ENCODE measurements around the gene LSM2.

Gene LSM2

GRCh38 chr6:31776989-31777666 lies 29.6 kb downstream of the LSM2 start, which contains the start of gene VWA7:
Gene VWA7 (minus strand): TSS chr6:31777328. CDS start chr6:31776779, 549 bp downstream.
- peak; percentile 73 to 85 for DNase-seq (ENCODE audit: low read depth in 2 of 2)
- H3K4me3 ChIP-seq (replicated peaks in 1 of 2; ENCODE audit: low read depth in 2 of 2, low read length in 2 of 2) = no peak within 1 kb of the TSS
- TF ChIP-seq CTCF (IDR thresholded peaks at IDR 0.05; ENCODE audit: low read depth, low read length) = no peak

- no peak overlapping the region for H3K4me3 ChIP-seq (replicated peaks in 1 of 2; ENCODE audit: low read depth in 2 of 2, low read length in 2 of 2)
- TF ChIP-seq CTCF (IDR thresholded peaks at IDR 0.05; ENCODE audit: low read depth, low read length) = no peak
- DNase-seq (ENCODE audit: low read depth in 2 of 2) = peak in 1 of 2 donors; percentile 5
Measured at GRCh38 chr6:31776485-31776988, 30.2 kb downstream of the LSM2 start.

- DNase-seq (ENCODE audit: low read depth in 2 of 2) = no peak
- no peak for TF ChIP-seq CTCF (IDR thresholded peaks at IDR 0.05; ENCODE audit: low read depth, low read length)
- no peak overlapping the region for H3K4me3 ChIP-seq (replicated peaks in 1 of 2; ENCODE audit: low read depth in 2 of 2, low read length in 2 of 2)
Measured at GRCh38 chr6:31775633-31776484, 30.9 kb downstream of the LSM2 start.

GRCh38 chr6:31775184-31775583 lies 31.6 kb downstream of the LSM2 start:
- no peak for DNase-seq (ENCODE audit: low read depth in 2 of 2)
- no peak overlapping the region for H3K4me3 ChIP-seq (replicated peaks in 1 of 2; ENCODE audit: low read depth in 2 of 2, low read length in 2 of 2)
- TF ChIP-seq CTCF (IDR thresholded peaks at IDR 0.05; ENCODE audit: low read depth, low read length) = no peak

- peak; percentile 36 to 38 for DNase-seq (ENCODE audit: low read depth in 2 of 2)
- no peak for TF ChIP-seq CTCF (IDR thresholded peaks at IDR 0.05; ENCODE audit: low read depth, low read length)
- H3K4me3 ChIP-seq (replicated peaks in 1 of 2; ENCODE audit: low read depth in 2 of 2, low read length in 2 of 2) = no peak overlapping the region
Measured at GRCh38 chr6:31771992-31772358, 34.8 kb downstream of the LSM2 start.

GRCh38 chr6:31770860-31771259 lies 35.9 kb downstream of the LSM2 start:
- no peak for DNase-seq (ENCODE audit: low read depth in 2 of 2)
- no peak for TF ChIP-seq CTCF (IDR thresholded peaks at IDR 0.05; ENCODE audit: low read depth, low read length)

More at GRCh38 chr6:31770860-31771259, 35.9 kb downstream of the LSM2 start:
- no peak overlapping the region for H3K4me3 ChIP-seq (replicated peaks in 1 of 2; ENCODE audit: low read depth in 2 of 2, low read length in 2 of 2)
